NT2/D1 (cell line): ENCODE results near the gene WIZ.

Experiments
- DNase-seq: peaks from one replicate; pipeline ENCODE4 v3.0.0-alpha.2; 2011; ENCODE audit warnings: low read depth, low spot score
- H3K27me3 ChIP-seq: 2 replicates; pipeline ENCODE4 v1.6.0; 2011; ENCODE audit warnings: mild to moderate bottlenecking; ENCODE audit not compliant: insufficient read length, insufficient read depth
- H3K36me3 ChIP-seq: 2 replicates; pipeline ENCODE4 v1.6.1; 2011; ENCODE audit warnings: mild to moderate bottlenecking, low read length, mixed read lengths; ENCODE audit not compliant: insufficient read depth, insufficient read length
- H3K4me1 ChIP-seq: 2 replicates; pipeline ENCODE4 v1.5.1; 2011; ENCODE audit not compliant: insufficient read depth, insufficient read length
- H3K4me3 ChIP-seq: 2 replicates; pipeline ENCODE4 v1.5.1; 2011; ENCODE audit warnings: low read depth; ENCODE audit not compliant: insufficient read length
- H3K9ac ChIP-seq: 2 replicates; pipeline ENCODE4 v1.6.0; 2011; ENCODE audit warnings: low read depth; ENCODE audit not compliant: insufficient read length
- H3K9me3 ChIP-seq: 2 replicates; pipeline ENCODE4 v1.5.1; 2011; ENCODE audit warnings: mild to moderate bottlenecking, low read length; ENCODE audit not compliant: insufficient read depth
- SUZ12 ChIP-seq: IDR thresholded peaks from 2 replicates; pipeline ENCODE4 v1.6.1; 2011; ENCODE audit not compliant: insufficient read length, insufficient read depth; ENCODE audit errors: extremely low read depth
- YY1 ChIP-seq: IDR thresholded peaks from 2 replicates; pipeline ENCODE4 v1.6.1; 2011; ENCODE audit not compliant: insufficient read length, insufficient read depth
- ZNF274 ChIP-seq: IDR thresholded peaks from 2 replicates; pipeline ENCODE4 v1.6.1; 2011; ENCODE audit warnings: mild to moderate bottlenecking, low read depth, low read length

WIZ gene

DNA sequence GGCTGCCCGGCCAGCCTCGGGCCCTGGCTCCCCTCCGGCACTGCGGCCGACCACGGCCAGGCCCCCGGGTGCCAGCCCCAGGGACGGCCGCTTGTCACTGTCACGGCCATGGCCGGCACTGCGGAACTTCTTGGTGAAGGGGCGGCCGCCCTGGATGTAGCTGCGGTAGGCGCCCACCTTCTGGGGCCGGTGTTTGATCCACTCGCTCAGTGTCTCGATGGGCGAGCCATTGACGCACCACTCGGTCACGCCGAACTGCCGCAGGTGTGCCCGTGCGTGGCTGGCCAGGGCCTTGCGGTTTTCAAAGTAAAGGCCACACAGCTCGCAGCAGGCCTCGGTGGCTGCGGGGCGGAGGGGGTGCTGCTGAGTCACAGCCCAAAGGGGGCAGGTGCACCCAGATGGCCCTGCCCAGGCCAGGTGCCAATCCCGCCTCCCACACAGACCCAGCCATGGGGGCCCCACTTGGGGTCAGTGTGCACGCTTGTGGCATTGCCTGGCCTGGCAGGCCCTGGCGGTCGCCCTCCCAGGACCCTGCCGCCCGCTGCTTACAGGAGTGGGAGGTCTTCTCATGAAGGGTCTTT is 25.0 kb downstream of the WIZ start:
- DNase-seq = no peak
- Histone ChIP-seq H3K4me3 (no peak overlapping the region), H3K9me3 (peaks cover 14% of the 10 kb centered on the region; the same call in 1 of the 2 replicates), H3K4me1 (peaks cover 2% of the 10 kb centered on the region), H3K27me3 (no peaks in the 10 kb centered on the region), H3K9ac (no peak overlapping the region), H3K36me3 (peaks cover 87% of the 10 kb centered on the region)
- TF ChIP-seq YY1 (no peak), SUZ12 (no peak), ZNF274 (no peak)

DNA sequence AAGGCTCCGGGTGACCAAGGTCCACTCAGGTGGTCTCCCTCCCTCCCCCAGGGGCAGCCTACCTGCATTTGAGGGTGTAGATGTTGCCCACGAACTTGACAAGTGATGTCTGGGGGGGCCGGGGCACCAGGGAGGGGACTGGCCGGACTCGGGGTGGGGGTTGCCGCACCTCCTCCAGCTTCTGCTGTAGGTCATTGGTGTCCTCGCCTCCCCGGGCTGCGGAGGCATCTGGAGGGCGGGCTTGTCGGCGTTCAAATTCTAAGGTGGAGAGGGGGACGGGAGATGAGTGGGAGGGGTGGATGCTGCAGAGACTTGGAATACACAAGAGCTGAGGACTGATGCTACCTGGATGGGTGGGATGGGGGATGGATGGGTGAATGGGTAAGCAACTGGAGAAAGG is 25.6 kb downstream of the WIZ start:
- Histone ChIP-seq H3K36me3 (peaks cover 80% of the 10 kb centered on the region), H3K9ac (no peak overlapping the region), H3K4me1 (peaks cover 2% of the 10 kb centered on the region), H3K9me3 (peaks cover 14% of the 10 kb centered on the region; the same call in 1 of the 2 replicates), H3K27me3 (no peaks in the 10 kb centered on the region), H3K4me3 (no peak overlapping the region)
- no peak for TF ChIP-seq SUZ12
- no peak for TF ChIP-seq YY1
- TF ChIP-seq ZNF274 = no peak
- DNase-seq = no peak

DNA sequence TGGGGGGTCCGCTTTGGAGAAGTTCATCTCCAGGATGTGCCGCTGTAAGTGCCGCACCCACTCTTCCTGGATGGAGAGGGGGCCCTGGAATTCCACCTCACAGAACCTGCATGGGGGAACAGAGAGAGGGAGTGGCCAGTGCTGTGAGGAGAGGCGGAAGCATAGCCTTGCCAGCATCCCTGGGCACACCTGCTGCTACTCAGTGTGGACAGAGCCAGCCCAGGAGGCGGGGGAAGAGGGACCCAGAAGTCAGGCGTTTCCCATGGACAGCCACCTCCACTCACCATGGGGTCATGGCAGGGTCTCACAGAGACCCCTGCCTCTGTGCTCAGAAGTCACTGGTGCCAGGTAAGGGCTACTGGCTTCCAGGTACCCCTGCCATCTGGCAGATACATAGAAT is 26.6 kb downstream of the WIZ start:
- Histone ChIP-seq H3K9ac (no peak overlapping the region), H3K9me3 (peaks cover 14% of the 10 kb centered on the region; the same call in 1 of the 2 replicates), H3K27me3 (no peaks in the 10 kb centered on the region), H3K36me3 (peaks cover 70% of the 10 kb centered on the region), H3K4me3 (no peak overlapping the region), H3K4me1 (no peaks in the 10 kb centered on the region)
- DNase-seq = no peak
- no peak for TF ChIP-seq SUZ12
- TF ChIP-seq ZNF274 = no peak
- TF ChIP-seq YY1 = no peak

DNA sequence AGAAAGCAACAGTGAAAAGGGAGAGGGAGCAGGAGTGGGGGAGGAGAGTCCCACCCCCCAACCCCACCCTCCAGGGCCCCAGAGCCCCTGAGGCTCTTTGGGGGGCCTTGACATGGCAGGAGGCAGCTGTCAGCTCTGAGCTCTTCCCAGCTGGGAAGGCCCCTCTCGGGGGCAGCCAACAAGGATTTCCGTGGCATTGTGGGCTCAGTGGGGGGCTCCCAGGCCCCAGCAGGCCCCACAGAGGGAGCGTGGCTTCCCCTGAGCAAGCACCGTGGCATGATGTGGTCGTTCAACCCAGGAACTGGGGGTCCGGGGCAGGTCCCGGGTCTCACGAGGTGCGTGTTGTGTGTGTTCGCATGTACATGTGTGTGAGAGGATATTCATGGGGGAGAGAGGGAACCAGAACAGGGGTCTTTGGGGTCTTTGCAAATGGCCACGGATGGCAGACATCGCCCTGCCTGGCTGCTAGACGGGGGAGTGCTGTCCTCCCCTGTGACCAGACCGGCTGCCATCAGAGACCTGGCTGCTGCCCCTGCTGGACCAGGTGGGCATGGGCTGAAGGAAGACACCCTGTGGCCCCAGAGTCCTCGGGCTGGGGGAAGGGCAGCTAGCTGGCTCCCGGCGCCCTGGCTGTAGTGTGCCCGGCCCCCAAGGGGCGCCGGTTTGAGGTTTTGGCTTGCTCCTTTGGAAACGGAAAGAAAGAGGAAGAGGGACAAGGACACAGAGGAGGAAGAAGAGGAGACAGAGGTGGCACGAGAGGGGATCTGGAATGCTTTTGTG is 27.3 kb downstream of the WIZ start:
- no peak for TF ChIP-seq YY1
- TF ChIP-seq ZNF274 = no peak
- no peak for TF ChIP-seq SUZ12
- peaks cover 67% of the 10 kb centered on the region for H3K36me3 ChIP-seq
- H3K9ac ChIP-seq = no peak overlapping the region
- H3K9me3 ChIP-seq = peaks cover 14% of the 10 kb centered on the region; the same call in 1 of the 2 replicates
- peaks cover under 1% of the 10 kb centered on the region for H3K4me1 ChIP-seq
- DNase-seq = no peak
- H3K27me3 ChIP-seq = no peaks in the 10 kb centered on the region
- H3K4me3 ChIP-seq = no peak overlapping the region

- no peak overlapping the region for H3K9ac ChIP-seq
- H3K4me1 ChIP-seq = peaks cover 4% of the 10 kb centered on the region
- no peak overlapping the region for H3K4me3 ChIP-seq
- no peak for TF ChIP-seq ZNF274
- TF ChIP-seq YY1 = no peak
- no peak for TF ChIP-seq SUZ12
- H3K36me3 ChIP-seq = peaks cover 64% of the 10 kb centered on the region
- no peaks in the 10 kb centered on the region for H3K27me3 ChIP-seq
- no peak for DNase-seq
- peaks cover 14% of the 10 kb centered on the region; the same call in 1 of the 2 replicates for H3K9me3 ChIP-seq
These were observed 28.0 kb downstream of the WIZ start for GRCh38 chr19:15421721-15422260.

GRCh38 chr19:15421136-15421695 is 28.5 kb downstream of the WIZ start:
- Histone ChIP-seq H3K27me3 (no peaks in the 10 kb centered on the region), H3K36me3 (peaks cover 64% of the 10 kb centered on the region), H3K4me1 (peaks cover 4% of the 10 kb centered on the region), H3K9me3 (peaks cover 14% of the 10 kb centered on the region; the same call in 1 of the 2 replicates), H3K4me3 (no peak overlapping the region), H3K9ac (no peak overlapping the region)
- no peak for DNase-seq
- no peak for TF ChIP-seq SUZ12
- TF ChIP-seq YY1 = no peak
- no peak for TF ChIP-seq ZNF274

GRCh38 chr19:15419413-15420025 is 30.2 kb downstream of the WIZ start:
- no peak for DNase-seq
- no peak overlapping the region for H3K9ac ChIP-seq
- H3K9me3 ChIP-seq = peaks cover 14% of the 10 kb centered on the region; the same call in 1 of the 2 replicates
- no peaks in the 10 kb centered on the region for H3K27me3 ChIP-seq
- H3K4me3 ChIP-seq = no peak overlapping the region
- H3K4me1 ChIP-seq = peaks cover 8% of the 10 kb centered on the region
- no peak for TF ChIP-seq SUZ12
- no peak for TF ChIP-seq ZNF274
- no peak for TF ChIP-seq YY1
- peaks cover 60% of the 10 kb centered on the region for H3K36me3 ChIP-seq
